Measurements from ENCODE around the gene SLC8A3. TPM values are rescaled to one million over a fixed set of nuclear protein-coding genes. Genes with fewer than 3 reads are reported as not detected.
A peak's percentile ranks its signal among the peaks of the same experiment; 100 is the strongest.

SLC8A3 gene
- total and polyA plus RNA-seq, 4 donors, result 0.08 to 3.7 (median 0.85) TPM

- H3K4me1 ChIP-seq (ENCODE audit: control insufficient read depth in 5 of 5, insufficient read depth in 5 of 5, low read length in 5 of 5), result no peaks in the 10 kb centered on the region
- H3K27ac ChIP-seq (ENCODE audit: low read depth in 1 of 2, low read length in 1 of 2), result no peak overlapping the region
- peak in 1 of 3 donors; percentile 32 for DNase-seq
- TF ChIP-seq CTCF (IDR thresholded peaks at IDR 0.05; ENCODE audit: control extremely low read depth, extremely low read depth), result no peak
- no peaks in the 10 kb centered on the region for H3K36me3 ChIP-seq (ENCODE audit: control insufficient read depth in 4 of 4, insufficient read depth in 4 of 4, low read length in 4 of 4)
- no peak overlapping the region for H3K9ac ChIP-seq (ENCODE audit: insufficient read depth in 1 of 2, low read length in 2 of 2)
- H3K9me3 ChIP-seq (ENCODE audit: control insufficient read depth in 4 of 4, insufficient read depth in 3 of 4, low read length in 3 of 4), result no peaks in the 10 kb centered on the region
- peaks cover 0 to 2% (median 0%) of the 10 kb centered on the region in 3 donors for H3K27me3 ChIP-seq (ENCODE audit: control insufficient read depth in 3 of 3, insufficient read depth in 3 of 3, low read length in 2 of 3)
- H3K4me3 ChIP-seq, result no peak overlapping the region
- ATAC-seq (ENCODE audit: insufficient read depth, low FRiP score), result no peak
- WGBS, 2 donors, result 52 to 60% methylated on average over 6 of the region's 6 CpGs
Measured at GRCh38 chr14:70008284-70009262, 180.2 kb downstream of the SLC8A3 start.

GRCh38 chr14:70006699-70007098, 182.1 kb downstream of the SLC8A3 start:
- Histone ChIP-seq H3K27me3 (ENCODE audit: control insufficient read depth in 3 of 3, insufficient read depth in 3 of 3, low read length in 2 of 3) (no peaks in the 10 kb centered on the region), H3K9me3 (ENCODE audit: control insufficient read depth in 4 of 4, insufficient read depth in 3 of 4, low read length in 3 of 4) (no peaks in the 10 kb centered on the region), H3K9ac (ENCODE audit: insufficient read depth in 1 of 2, low read length in 2 of 2) (no peak overlapping the region), H3K4me1 (ENCODE audit: control insufficient read depth in 5 of 5, insufficient read depth in 5 of 5, low read length in 5 of 5) (no peaks in the 10 kb centered on the region), H3K36me3 (ENCODE audit: control insufficient read depth in 4 of 4, insufficient read depth in 4 of 4, low read length in 4 of 4) (no peaks in the 10 kb centered on the region), H3K27ac (ENCODE audit: low read depth in 1 of 2, low read length in 1 of 2) (no peak overlapping the region), H3K4me3 (no peak overlapping the region)
- 82 to 85% methylated on average over 6 of the region's 6 CpGs for WGBS, 2 donors
- DNase-seq (no peak), ATAC-seq (ENCODE audit: insufficient read depth, low FRiP score) (no peak)
- TF ChIP-seq CTCF (IDR thresholded peaks at IDR 0.05; ENCODE audit: control extremely low read depth, extremely low read depth), result no peak

GRCh38 chr14:70005281-70005805, 183.4 kb downstream of the SLC8A3 start:
- no peaks in the 10 kb centered on the region for H3K27me3 ChIP-seq (ENCODE audit: control insufficient read depth in 3 of 3, insufficient read depth in 3 of 3, low read length in 2 of 3)
- ATAC-seq (ENCODE audit: insufficient read depth, low FRiP score), result no peak
- WGBS, 2 donors, result 86 to 87% methylated on average over 5 of the region's 5 CpGs

More at GRCh38 chr14:70005281-70005805, 183.4 kb downstream of the SLC8A3 start:
- Histone ChIP-seq H3K36me3 (ENCODE audit: control insufficient read depth in 4 of 4, insufficient read depth in 4 of 4, low read length in 4 of 4) (no peaks in the 10 kb centered on the region), H3K9me3 (ENCODE audit: control insufficient read depth in 4 of 4, insufficient read depth in 3 of 4, low read length in 3 of 4) (no peaks in the 10 kb centered on the region), H3K4me3 (no peak overlapping the region), H3K9ac (ENCODE audit: insufficient read depth in 1 of 2, low read length in 2 of 2) (no peak overlapping the region), H3K4me1 (ENCODE audit: control insufficient read depth in 5 of 5, insufficient read depth in 5 of 5, low read length in 5 of 5) (no peaks in the 10 kb centered on the region), H3K27ac (ENCODE audit: low read depth in 1 of 2, low read length in 1 of 2) (no peak overlapping the region)
- no peak for DNase-seq
- no peak for TF ChIP-seq CTCF (IDR thresholded peaks at IDR 0.05; ENCODE audit: control extremely low read depth, extremely low read depth)

All from lung (tissue), 12 donors.